ENCODE measurements around the gene GMCL2. TPM values are rescaled to one million over a fixed set of nuclear protein-coding genes. Genes with fewer than 3 reads are reported as not detected.
A peak's percentile ranks its signal among the peaks of the same experiment; 100 is the strongest.

Gene GMCL2
- total and polyA plus RNA-seq, 9 of the 15 experiments (the other 6 are each of a cell fraction or from before 2014, with no cell fraction given) = 0.04 TPM; not detected in 8

DNA sequence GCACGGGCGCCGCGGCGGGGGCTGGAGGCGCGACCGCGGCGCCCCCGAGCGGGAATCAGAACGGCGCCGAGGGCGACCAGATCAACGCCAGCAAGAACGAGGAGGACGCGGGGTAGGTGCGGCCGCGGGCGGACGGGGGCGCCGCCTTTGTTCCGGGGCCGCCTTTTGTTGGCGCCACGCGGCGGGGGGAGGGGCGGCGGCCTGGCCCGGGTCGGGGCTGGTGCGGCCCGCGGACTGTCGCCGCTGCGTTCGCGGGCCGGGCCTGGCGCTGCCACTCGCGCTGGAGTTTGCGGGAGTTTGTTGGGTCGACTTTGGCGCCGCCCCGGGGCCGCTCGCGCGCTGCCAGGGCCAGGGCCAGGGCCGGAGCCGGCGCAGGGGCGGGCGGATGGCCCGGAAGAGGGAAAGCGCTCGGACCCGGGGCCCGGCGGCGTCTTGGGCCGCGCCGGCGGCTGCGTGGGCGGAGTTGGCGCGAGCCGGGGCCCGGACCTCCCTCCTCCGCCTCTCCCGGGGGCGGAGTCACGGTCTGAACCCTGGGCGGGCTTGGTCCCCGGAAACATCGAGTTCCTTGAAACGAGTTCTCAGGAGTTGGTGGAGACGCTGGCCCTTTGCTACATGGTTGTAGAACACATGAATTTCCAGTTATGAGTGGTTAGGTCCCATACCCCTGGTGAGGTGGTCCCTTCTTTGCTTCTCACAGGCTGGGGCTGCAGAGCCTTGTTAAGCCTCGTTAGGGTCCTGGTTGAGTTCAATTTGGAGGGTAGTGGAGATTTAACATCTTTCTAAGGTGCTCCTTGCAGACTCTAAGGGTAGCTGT is 18.0 kb upstream of the GMCL2 start (continued):
- TF ChIP-seq, protein P1, sequence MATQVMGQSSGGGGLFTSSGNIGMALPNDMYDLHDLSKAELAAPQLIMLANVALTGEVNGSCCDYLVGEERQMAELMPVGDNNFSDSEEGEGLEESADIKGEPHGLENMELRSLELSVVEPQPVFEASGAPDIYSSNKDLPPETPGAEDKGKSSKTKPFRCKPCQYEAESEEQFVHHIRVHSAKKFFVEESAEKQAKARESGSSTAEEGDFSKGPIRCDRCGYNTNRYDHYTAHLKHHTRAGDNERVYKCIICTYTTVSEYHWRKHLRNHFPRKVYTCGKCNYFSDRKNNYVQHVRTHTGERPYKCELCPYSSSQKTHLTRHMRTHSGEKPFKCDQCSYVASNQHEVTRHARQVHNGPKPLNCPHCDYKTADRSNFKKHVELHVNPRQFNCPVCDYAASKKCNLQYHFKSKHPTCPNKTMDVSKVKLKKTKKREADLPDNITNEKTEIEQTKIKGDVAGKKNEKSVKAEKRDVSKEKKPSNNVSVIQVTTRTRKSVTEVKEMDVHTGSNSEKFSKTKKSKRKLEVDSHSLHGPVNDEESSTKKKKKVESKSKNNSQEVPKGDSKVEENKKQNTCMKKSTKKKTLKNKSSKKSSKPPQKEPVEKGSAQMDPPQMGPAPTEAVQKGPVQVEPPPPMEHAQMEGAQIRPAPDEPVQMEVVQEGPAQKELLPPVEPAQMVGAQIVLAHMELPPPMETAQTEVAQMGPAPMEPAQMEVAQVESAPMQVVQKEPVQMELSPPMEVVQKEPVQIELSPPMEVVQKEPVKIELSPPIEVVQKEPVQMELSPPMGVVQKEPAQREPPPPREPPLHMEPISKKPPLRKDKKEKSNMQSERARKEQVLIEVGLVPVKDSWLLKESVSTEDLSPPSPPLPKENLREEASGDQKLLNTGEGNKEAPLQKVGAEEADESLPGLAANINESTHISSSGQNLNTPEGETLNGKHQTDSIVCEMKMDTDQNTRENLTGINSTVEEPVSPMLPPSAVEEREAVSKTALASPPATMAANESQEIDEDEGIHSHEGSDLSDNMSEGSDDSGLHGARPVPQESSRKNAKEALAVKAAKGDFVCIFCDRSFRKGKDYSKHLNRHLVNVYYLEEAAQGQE (IDR thresholded peaks at IDR 0.05; ENCODE audit: borderline replicate concordance) = 0 out of 2 replicates have a peak, but pooled peaks have one; percentile 12
- TF ChIP-seq, protein P1 (CRISPR knock-in tag; IDR thresholded peaks at IDR 0.05; ENCODE audit: low read depth) = no peak
- TF ChIP-seq RB1 (IDR thresholded peaks at IDR 0.05; ENCODE audit: low read depth) = peak; percentile 48
- peak; percentile 58 for TF ChIP-seq CCNT2 (IDR thresholded peaks at IDR 0.05; ENCODE audit: borderline replicate concordance, extremely low read depth, insufficient read length, low read depth, low read length)
- TF ChIP-seq SIN3A (IDR thresholded peaks at IDR 0.05; ENCODE audit: borderline replicate concordance in 2 of 2, control insufficient read depth in 1 of 2, low read depth in 2 of 2, low read length in 2 of 2) = peak; percentile 26 to 82; a peak in 3 of 4 replicates
- no peak for TF ChIP-seq SOX6 (IDR thresholded peaks at IDR 0.05)
- TF ChIP-seq HNRNPUL1 (IDR thresholded peaks at IDR 0.05; ENCODE audit: low read length) = no peak
- TF ChIP-seq ZNF699 (CRISPR knock-in tag; IDR thresholded peaks at IDR 0.05; ENCODE audit: insufficient replicate concordance) = no peak
- 0 out of 2 replicates have a peak, but pooled peaks have one; percentile 13 for TF ChIP-seq POLR2AphosphoS5 (IDR thresholded peaks at IDR 0.05; ENCODE audit: control insufficient read depth, insufficient read depth, low read depth, low read length)
- TF ChIP-seq, protein P2, sequence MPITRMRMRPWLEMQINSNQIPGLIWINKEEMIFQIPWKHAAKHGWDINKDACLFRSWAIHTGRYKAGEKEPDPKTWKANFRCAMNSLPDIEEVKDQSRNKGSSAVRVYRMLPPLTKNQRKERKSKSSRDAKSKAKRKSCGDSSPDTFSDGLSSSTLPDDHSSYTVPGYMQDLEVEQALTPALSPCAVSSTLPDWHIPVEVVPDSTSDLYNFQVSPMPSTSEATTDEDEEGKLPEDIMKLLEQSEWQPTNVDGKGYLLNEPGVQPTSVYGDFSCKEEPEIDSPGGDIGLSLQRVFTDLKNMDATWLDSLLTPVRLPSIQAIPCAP (CRISPR knock-in tag; IDR thresholded peaks at IDR 0.05; ENCODE audit: borderline replicate concordance) = no peak
- TF ChIP-seq CHD4 (IDR thresholded peaks at IDR 0.05; ENCODE audit: insufficient read depth, insufficient replicate concordance, low read depth, low read length, poor library complexity, severe bottlenecking) = no peak
- TF ChIP-seq SAP30 (IDR thresholded peaks at IDR 0.05; ENCODE audit: borderline replicate concordance, insufficient read depth, low read depth, low read length, poor library complexity, severe bottlenecking) = peak; percentile 19
- TF ChIP-seq OTX1 (CRISPR knock-in tag; IDR thresholded peaks at IDR 0.05) = 0 out of 2 replicates have a peak, but pooled peaks have one; percentile 69
- TF ChIP-seq, protein P3, sequence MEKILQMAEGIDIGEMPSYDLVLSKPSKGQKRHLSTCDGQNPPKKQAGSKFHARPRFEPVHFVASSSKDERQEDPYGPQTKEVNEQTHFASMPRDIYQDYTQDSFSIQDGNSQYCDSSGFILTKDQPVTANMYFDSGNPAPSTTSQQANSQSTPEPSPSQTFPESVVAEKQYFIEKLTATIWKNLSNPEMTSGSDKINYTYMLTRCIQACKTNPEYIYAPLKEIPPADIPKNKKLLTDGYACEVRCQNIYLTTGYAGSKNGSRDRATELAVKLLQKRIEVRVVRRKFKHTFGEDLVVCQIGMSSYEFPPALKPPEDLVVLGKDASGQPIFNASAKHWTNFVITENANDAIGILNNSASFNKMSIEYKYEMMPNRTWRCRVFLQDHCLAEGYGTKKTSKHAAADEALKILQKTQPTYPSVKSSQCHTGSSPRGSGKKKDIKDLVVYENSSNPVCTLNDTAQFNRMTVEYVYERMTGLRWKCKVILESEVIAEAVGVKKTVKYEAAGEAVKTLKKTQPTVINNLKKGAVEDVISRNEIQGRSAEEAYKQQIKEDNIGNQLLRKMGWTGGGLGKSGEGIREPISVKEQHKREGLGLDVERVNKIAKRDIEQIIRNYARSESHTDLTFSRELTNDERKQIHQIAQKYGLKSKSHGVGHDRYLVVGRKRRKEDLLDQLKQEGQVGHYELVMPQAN (IDR thresholded peaks at IDR 0.05; ENCODE audit: borderline replicate concordance) = peak; percentile 34; the same call in 1 of the 2 replicates

Data from K562 (cell line).